ENCODE data around the gene CBARP. TPM values are rescaled to one million over a fixed set of nuclear protein-coding genes. Genes with fewer than 3 reads are reported as not detected.

CBARP gene
- polyA plus RNA-seq, 1 donor from 2014 or later, result 18.2 TPM

DNA sequence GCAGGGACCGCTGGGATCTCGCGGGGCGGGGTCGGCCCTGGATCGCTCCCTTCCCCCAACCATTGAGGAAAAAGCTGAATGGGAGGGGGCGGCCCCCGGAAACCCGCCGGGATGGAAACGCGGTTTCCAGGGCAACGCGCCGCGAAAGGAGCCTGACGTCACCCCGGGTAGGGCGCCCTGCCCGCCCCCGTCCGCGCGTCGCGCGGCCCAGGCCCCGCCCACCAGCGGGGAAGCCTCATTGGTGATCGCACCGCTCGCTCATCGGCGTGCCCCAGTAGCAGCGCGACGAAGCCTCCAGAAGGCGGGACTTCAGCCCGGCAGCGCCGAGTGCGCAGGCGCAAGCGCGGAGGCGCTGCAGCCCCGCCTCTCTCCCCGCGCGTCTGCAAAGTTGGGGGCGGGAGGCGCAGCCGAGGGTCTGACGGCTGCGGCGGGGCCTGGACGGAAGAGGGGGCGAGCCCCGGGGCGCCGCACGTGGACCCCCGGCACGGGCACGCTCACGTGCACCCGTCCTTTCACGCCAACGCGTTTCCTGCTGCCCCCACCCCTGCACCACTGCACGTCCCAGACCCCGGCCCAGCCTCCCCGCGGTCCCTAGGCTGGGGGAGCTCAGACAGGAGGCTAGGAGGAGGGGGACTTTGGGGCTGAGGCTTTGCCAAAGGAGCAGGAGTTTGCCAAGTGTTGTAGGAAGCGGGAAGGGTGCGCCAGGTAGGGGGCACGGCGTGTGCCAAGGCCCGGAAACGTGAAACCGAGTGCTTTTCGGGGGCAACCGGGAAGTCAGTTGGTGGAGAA lies 23.1 kb upstream of the CBARP start:
- Histone ChIP-seq H3K79me2 (replicated peaks; ENCODE audit: insufficient read depth, low read length) (peaks cover 35% of the 10 kb centered on the region), H3K36me3 (ENCODE audit: insufficient read depth, low read length) (no peaks in the 10 kb centered on the region), H3K27me3 (ENCODE audit: insufficient read depth, low read depth, low read length) (no peaks in the 10 kb centered on the region), H3K9me2 (ENCODE audit: insufficient read depth, low read length) (no peaks in the 10 kb centered on the region), H3K9me3 (ENCODE audit: low read length) (no peaks in the 10 kb centered on the region), H3K4me3 (ENCODE audit: low read length) (peak overlapping the region; percentile 83), H2AFZ (ENCODE audit: low read depth, low read length) (peak overlapping the region; percentile 49), H3K9ac (ENCODE audit: low read length) (peak overlapping the region; percentile 95), H4K20me1 (ENCODE audit: insufficient read depth) (no peaks in the 10 kb centered on the region), H3K27ac (ENCODE audit: low read length) (peak overlapping the region; percentile 98), H3K4me2 (ENCODE audit: low read length) (peak overlapping the region; percentile 94), H3F3A (ENCODE audit: insufficient read depth, low read length, poor library complexity, severe bottlenecking) (no peaks in the 10 kb centered on the region)
- peak; percentile 36 for TF ChIP-seq SMC3 (conservative IDR thresholded peaks at IDR 0.05; ENCODE audit: poor library complexity)
- peak; percentile 34 for TF ChIP-seq TAF1 (IDR thresholded peaks at IDR 0.05; ENCODE audit: low read depth)
- no peak for TF ChIP-seq RAD21 (conservative IDR thresholded peaks at IDR 0.05)
- TF ChIP-seq MXI1 (conservative IDR thresholded peaks at IDR 0.05; ENCODE audit: poor library complexity, severe bottlenecking), result peak; percentile 89
- peak; percentile 54 for TF ChIP-seq EP300 (conservative IDR thresholded peaks at IDR 0.05; ENCODE audit: poor library complexity, severe bottlenecking)
- TF ChIP-seq EZH2 (IDR thresholded peaks at IDR 0.05; ENCODE audit: borderline replicate concordance, insufficient read depth, low read length, poor library complexity, severe bottlenecking), result no peak
- peak; percentile 28 for TF ChIP-seq REST (IDR thresholded peaks at IDR 0.05; ENCODE audit: borderline replicate concordance)
- TF ChIP-seq CTCF (IDR thresholded peaks at IDR 0.05; ENCODE audit: poor library complexity, severe bottlenecking), result no peak
- TF ChIP-seq POLR2AphosphoS5 (IDR thresholded peaks at IDR 0.05), result peak; percentile 86

- Histone ChIP-seq H3K27me3 (ENCODE audit: insufficient read depth, low read depth, low read length) (no peaks in the 10 kb centered on the region), H3K36me3 (ENCODE audit: insufficient read depth, low read length) (no peaks in the 10 kb centered on the region), H3K9ac (ENCODE audit: low read length) (peak overlapping the region; percentile 84)
Measured at GRCh38 chr19:1259876-1260748, 22.3 kb upstream of the CBARP start.

More at GRCh38 chr19:1259876-1260748, 22.3 kb upstream of the CBARP start:
- no peaks in the 10 kb centered on the region for H3K9me3 ChIP-seq (ENCODE audit: low read length)
- no peaks in the 10 kb centered on the region for H3K9me2 ChIP-seq (ENCODE audit: insufficient read depth, low read length)
- no peak overlapping the region for H2AFZ ChIP-seq (ENCODE audit: low read depth, low read length)
- H3K4me2 ChIP-seq (ENCODE audit: low read length), result peak overlapping the region; percentile 62
- peak overlapping the region; percentile 95 for H3K27ac ChIP-seq (ENCODE audit: low read length)
- peaks cover 40% of the 10 kb centered on the region for H3K79me2 ChIP-seq (replicated peaks; ENCODE audit: insufficient read depth, low read length)
- no peaks in the 10 kb centered on the region for H4K20me1 ChIP-seq (ENCODE audit: insufficient read depth)
- peak overlapping the region; percentile 83 for H3K4me3 ChIP-seq (ENCODE audit: low read length)
- TF ChIP-seq RAD21 (conservative IDR thresholded peaks at IDR 0.05) (no peak), POLR2AphosphoS5 (IDR thresholded peaks at IDR 0.05) (peak; percentile 22)
- H3F3A ChIP-seq (ENCODE audit: insufficient read depth, low read length, poor library complexity, severe bottlenecking), result no peaks in the 10 kb centered on the region
